Measurements from ENCODE around the gene SPIB.

Gene SPIB

GRCh38 chr19:50428772-50429463 is 10.2 kb downstream of the SPIB start:
- POLR2A ChIA-PET, result no interaction called here
- CTCF ChIA-PET, result interaction anchor here (0.8 to 1.5 kb wide), 2 partner anchors 14 to 16 kb away, joined by 3 to 4 read pairs; no protein-coding TSS in a partner anchor
- H3K4me3 ChIP-seq (ENCODE audit: low read depth, low read length), result no peak overlapping the region

GRCh38 chr19:50430888-50431342 is 12.2 kb downstream of the SPIB start:
- H3K4me3 ChIP-seq (ENCODE audit: low read depth, low read length), result no peak overlapping the region; the same call in none of the 2 replicates
- TF ChIP-seq CTCF (IDR thresholded peaks at IDR 0.05; ENCODE audit: insufficient read depth, low read length, missing control alignments), result no peak
- no peak for DNase-seq (ENCODE audit: low read depth, low spot score)
- POLR2A ChIA-PET, result no interaction called here
- CTCF ChIA-PET, result interaction anchor here (1.0 to 1.1 kb wide), 2 partner anchors 15 to 18 kb away, joined by 3 to 5 read pairs; no protein-coding TSS in a partner anchor

More at GRCh38 chr19:50428772-50429463, 10.2 kb downstream of the SPIB start:
- DNase-seq (ENCODE audit: low read depth, low spot score), result no peak
- no peak for TF ChIP-seq CTCF (IDR thresholded peaks at IDR 0.05; ENCODE audit: insufficient read depth, low read length, missing control alignments)

- TF ChIP-seq CTCF (IDR thresholded peaks at IDR 0.05; ENCODE audit: insufficient read depth, low read length, missing control alignments), result no peak
- ChIA-PET CTCF (interaction anchor here (1.1 kb wide), 1 partner anchor 19 kb away, joined by 3 read pairs; no protein-coding TSS in a partner anchor), POLR2A (no interaction called here)
- H3K4me3 ChIP-seq (ENCODE audit: low read depth, low read length), result peak overlapping the region; percentile 68
- DNase-seq (ENCODE audit: low read depth, low spot score), result no peak
Measured at GRCh38 chr19:50431343-50432220, 12.8 kb downstream of the SPIB start.

- POLR2A ChIA-PET, result no interaction called here
- no peak for DNase-seq (ENCODE audit: low read depth, low spot score)
- CTCF ChIA-PET, result no interaction called here
- TF ChIP-seq CTCF (IDR thresholded peaks at IDR 0.05; ENCODE audit: insufficient read depth, low read length, missing control alignments), result no peak
- H3K4me3 ChIP-seq (ENCODE audit: low read depth, low read length), result peak within 1 kb of the TSS; percentile 68
Measured at GRCh38 chr19:50432221-50433028, 13.7 kb downstream of the SPIB start, which contains the start of gene MYBPC2. Gene MYBPC2, plus strand, starts transcription at chr19:50432892. Its CDS starts 62 bp downstream, at chr19:50432954.

GRCh38 chr19:50433201-50434180 is 14.8 kb downstream of the SPIB start:
- ChIA-PET CTCF (no interaction called here), POLR2A (no interaction called here)
- no peak for DNase-seq (ENCODE audit: low read depth, low spot score)

More at GRCh38 chr19:50433201-50434180, 14.8 kb downstream of the SPIB start:
- no peak overlapping the region for H3K4me3 ChIP-seq (ENCODE audit: low read depth, low read length)
- no peak for TF ChIP-seq CTCF (IDR thresholded peaks at IDR 0.05; ENCODE audit: insufficient read depth, low read length, missing control alignments)

All from AG04449 (cell line).